DMS53 (cell line): ENCODE data around the gene KHDRBS1.
"Not testable (repeated sequence)": the region's sequence is repeated elsewhere in the genome, so short reads cannot be mapped to it uniquely, and the experiment has no call there.

Experiments used
- DNase-seq: peaks from one replicate; lab custom pipeline; 2025; lab: John Stamatoyannopoulos, UW

KHDRBS1 gene

GRCh38 chr1:32012709-32013385 lies 821 bp upstream of the KHDRBS1 start:
- peak; percentile 34 for DNase-seq

- peak; percentile 74 for DNase-seq
Measured at GRCh38 chr1:32014199-32014947, 705 bp downstream of the KHDRBS1 start.

GRCh38 chr1:32014948-32015273 lies 1.2 kb downstream of the KHDRBS1 start:
- no peak for DNase-seq

- DNase-seq: no peak
Measured at GRCh38 chr1:32020339-32020738, 6.7 kb downstream of the KHDRBS1 start.

GRCh38 chr1:32021574-32022018 lies 7.9 kb downstream of the KHDRBS1 start:
- not testable (repeated sequence) for DNase-seq

- DNase-seq: no peak
Measured at GRCh38 chr1:32023351-32023750, 9.7 kb downstream of the KHDRBS1 start.

GRCh38 chr1:32025515-32025914 lies 11.8 kb downstream of the KHDRBS1 start:
- DNase-seq: no peak

GRCh38 chr1:32028746-32029145 lies 15.1 kb downstream of the KHDRBS1 start:
- DNase-seq: peak; percentile 50

- DNase-seq: no peak
Measured at GRCh38 chr1:32031578-32032274, 18.1 kb downstream of the KHDRBS1 start.

- DNase-seq: no peak
Measured at GRCh38 chr1:32032275-32032615, 18.6 kb downstream of the KHDRBS1 start.

GRCh38 chr1:32035119-32035518 lies 21.5 kb downstream of the KHDRBS1 start:
- DNase-seq: no peak

- DNase-seq: no peak
Measured at GRCh38 chr1:32040711-32041110, 27.0 kb downstream of the KHDRBS1 start.

- DNase-seq: no peak
Measured at GRCh38 chr1:32042330-32042729, 28.7 kb downstream of the KHDRBS1 start.

GRCh38 chr1:32044234-32044633 lies 30.6 kb downstream of the KHDRBS1 start:
- no peak for DNase-seq

GRCh38 chr1:32045772-32046171 lies 32.1 kb downstream of the KHDRBS1 start:
- DNase-seq: no peak

- DNase-seq: no peak
Measured at GRCh38 chr1:32047701-32048100, 34.0 kb downstream of the KHDRBS1 start.

GRCh38 chr1:32048440-32048839 lies 34.8 kb downstream of the KHDRBS1 start:
- no peak for DNase-seq

- no peak for DNase-seq
Measured at GRCh38 chr1:32051706-32052105, 38.0 kb downstream of the KHDRBS1 start.

GRCh38 chr1:32052887-32053286 lies 39.2 kb downstream of the KHDRBS1 start:
- DNase-seq: peak; percentile 15

GRCh38 chr1:32055416-32055815 lies 41.7 kb downstream of the KHDRBS1 start:
- DNase-seq: no peak

GRCh38 chr1:32056598-32056997 lies 42.9 kb downstream of the KHDRBS1 start:
- DNase-seq: no peak

GRCh38 chr1:32060914-32061313 lies 47.2 kb downstream of the KHDRBS1 start:
- no peak for DNase-seq

GRCh38 chr1:32062867-32063230 lies 49.2 kb downstream of the KHDRBS1 start:
- DNase-seq: no peak
